HepG2 (cell line): ENCODE results near the gene INAFM1. TPM values are rescaled to one million over a fixed set of nuclear protein-coding genes. Genes with fewer than 3 reads are reported as not detected.

Experiments
- FOXA1 ChIP-seq, 2 experiments: fragments of 450-650 bp in 1 of 2; sonication (generic) in 1 of 2; formaldehyde crosslinking in 1 of 2; IDR thresholded peaks; 2 replicates each; pipeline versions ENCODE4 v1.4.0 to v1.6.1; 2016 to 2020; ENCODE audit warnings: missing genetic modification reagents in 1 of 2
- GATA4 ChIP-seq: sonication (generic); IDR thresholded peaks from 2 replicates; pipeline ENCODE4 v1.6.1; 2016; ENCODE audit warnings: antibody characterized with exemption, low read depth, borderline replicate concordance
- HNRNPLL ChIP-seq: fragments of 200-400 bp; formaldehyde crosslinking; IDR thresholded peaks from 2 replicates; pipeline ENCODE4 v1.6.1; 2017; ENCODE audit warnings: mild to moderate bottlenecking, low read depth, low read length; ENCODE audit not compliant: poor library complexity, severe bottlenecking
- HOXA9 ChIP-seq: sonication (generic); formaldehyde crosslinking; IDR thresholded peaks from 2 replicates; pipeline ENCODE4 v1.8.1; 2022; ENCODE audit warnings: missing genetic modification reagents, mild to moderate bottlenecking, moderate library complexity, borderline replicate concordance
- KDM4B ChIP-seq: sonication (generic); formaldehyde crosslinking; IDR thresholded peaks from 2 replicates; pipeline ENCODE4 v1.4.0; 2020; ENCODE audit warnings: missing genetic modification reagents
- NFRKB ChIP-seq: fragments of 450-650 bp; IDR thresholded peaks from 2 replicates; pipeline ENCODE4 v1.6.1; 2017
- RAD51 ChIP-seq: fragments of 450-650 bp; IDR thresholded peaks from 2 replicates; pipeline ENCODE4 v1.6.1; 2016; ENCODE audit warnings: borderline replicate concordance
- RERE ChIP-seq: IDR thresholded peaks from 2 replicates; pipeline ENCODE4 v1.6.1; 2016; ENCODE audit warnings: low read depth, missing genetic modification reagents, missing compliant biosample characterization
- SNAPC5 ChIP-seq: sonication (generic); formaldehyde crosslinking; IDR thresholded peaks from 2 replicates; pipeline ENCODE4 v1.8.1; 2023; ENCODE audit warnings: mild to moderate bottlenecking, missing genetic modification reagents, borderline replicate concordance
- SP4 ChIP-seq: sonication (generic); formaldehyde crosslinking; IDR thresholded peaks from 2 replicates; pipeline ENCODE4 v1.8.1; 2023; ENCODE audit warnings: mild to moderate bottlenecking, missing genetic modification reagents
- STAT6 ChIP-seq: sonication (generic); formaldehyde crosslinking; IDR thresholded peaks from 2 replicates; pipeline ENCODE4 v1.4.0; 2020; ENCODE audit warnings: missing genetic modification reagents, mild to moderate bottlenecking, borderline replicate concordance
- ZBTB10 ChIP-seq: sonication (generic); formaldehyde crosslinking; IDR thresholded peaks from 2 replicates; pipeline ENCODE4 v1.4.0; 2020; ENCODE audit warnings: missing genetic modification reagents, borderline replicate concordance
- ZNF143 ChIP-seq: sonication (generic); formaldehyde crosslinking; IDR thresholded peaks from 2 replicates; pipeline ENCODE4 v1.4.0; 2020; ENCODE audit warnings: missing genetic modification reagents
- ZNF414 ChIP-seq: sonication (generic); formaldehyde crosslinking; IDR thresholded peaks from 2 replicates; pipeline ENCODE4 v1.5.0; 2020; ENCODE audit warnings: missing genetic modification reagents
- ZNF563 ChIP-seq: sonication (generic); formaldehyde crosslinking; IDR thresholded peaks from 2 replicates; pipeline ENCODE4 v1.8.0; 2022; ENCODE audit warnings: mild to moderate bottlenecking, moderate library complexity, missing genetic modification reagents
- ZNF570 ChIP-seq: sonication (generic); formaldehyde crosslinking; IDR thresholded peaks from 2 replicates; pipeline ENCODE4 v1.4.0; 2020; ENCODE audit warnings: mild to moderate bottlenecking, missing genetic modification reagents, borderline replicate concordance
- ZNF740 ChIP-seq: sonication (generic); formaldehyde crosslinking; IDR thresholded peaks from 2 replicates; pipeline ENCODE4 v1.4.0; 2020; ENCODE audit warnings: missing genetic modification reagents
- polyA plus RNA-seq, 8 experiments: library from polyadenylated mRNA; depleted of rRNA in 3 of 8; stranded (reverse) in 7 of 8; unstranded in 1 of 8; fragments of >200 nt; fragmentation: Illumina TruSeq in 4 of 8; extraction: Trizol in 4 of 8; gene quantifications; 2 replicates each; pipeline versions ENCODE4 v1.2.1 to v1.2.3, GENCODE V29; 2011 to 2016; ENCODE audit warnings: low read depth in 4 of 8, missing spikeins in 1 of 8, mixed read lengths in 1 of 8; ENCODE audit not compliant: insufficient read depth in 1 of 8
- total RNA-seq, 5 experiments: library from RNA; depleted of rRNA; stranded (reverse); fragments of >200 nt; fragmentation: Illumina TruSeq; extraction: Trizol; gene quantifications; 2 replicates each; pipeline ENCODE4 v1.2.3, GENCODE V29; 2016; ENCODE audit warnings: low read depth in 1 of 5

INAFM1 gene
- total and polyA plus RNA-seq, 2 of the 13 experiments (the other 11 are each of a cell fraction or from before 2014, with no cell fraction given): 0.88 to 1.9 TPM

- no peak for TF ChIP-seq SNAPC5 (CRISPR knock-in tag)
- TF ChIP-seq SP4 (CRISPR knock-in tag): peak; percentile 89
- TF ChIP-seq ZNF414 (CRISPR knock-in tag): no peak
- no peak for TF ChIP-seq GATA4
- TF ChIP-seq ZNF570 (CRISPR knock-in tag): no peak
- TF ChIP-seq RERE: no peak
- no peak for TF ChIP-seq ZNF143
- TF ChIP-seq STAT6: no peak
- TF ChIP-seq KDM4B: no peak
- peak; percentile 56 for TF ChIP-seq HNRNPLL
- no peak for TF ChIP-seq ZNF563 (CRISPR knock-in tag)
- TF ChIP-seq RAD51: no peak
- no peak for TF ChIP-seq ZBTB10 (CRISPR knock-in tag)
- no peak for TF ChIP-seq NFRKB
- TF ChIP-seq FOXA1 (IDR thresholded peaks at IDR 0.05): no peak
- peak; percentile 74 for TF ChIP-seq FOXA1 (CRISPR knock-in tag; IDR thresholded peaks at IDR 0.05)
- TF ChIP-seq ZNF740: 0 out of 2 replicates have a peak, but pooled peaks have one; percentile 44
- TF ChIP-seq HOXA9 (CRISPR knock-in tag): no peak
Observed at GRCh38 chr19:47256693-47257410, 17.8 kb upstream of the INAFM1 start (continued).
